Measurements from ENCODE around the gene C19orf73.

The C19orf73 gene

GRCh38 chr19:49145573-49146407 is 26.8 kb upstream of the C19orf73 start:
- peak overlapping the region; percentile 50 for H3K4me3 ChIP-seq (ENCODE audit: low read length)
- no peaks in the 10 kb centered on the region for H3K36me3 ChIP-seq (ENCODE audit: insufficient read depth, low read length)
- H3K9me3 ChIP-seq (replicated peaks; ENCODE audit: low read length), result no peaks in the 10 kb centered on the region
- H3K9ac ChIP-seq (ENCODE audit: low read depth, low read length), result no peak overlapping the region
- peak overlapping the region; percentile 63 for H3K4me2 ChIP-seq (ENCODE audit: low read length)
- H3K4me1 ChIP-seq (ENCODE audit: control insufficient read depth, insufficient read depth, low read length), result peaks cover 23% of the 10 kb centered on the region
- H3K27me3 ChIP-seq (ENCODE audit: control insufficient read depth, insufficient read depth, low read length), result no peaks in the 10 kb centered on the region

GRCh38 chr19:49142866-49143335 is 24.0 kb upstream of the C19orf73 start:
- Histone ChIP-seq H3K9me3 (replicated peaks; ENCODE audit: low read length) (no peaks in the 10 kb centered on the region), H3K36me3 (ENCODE audit: insufficient read depth, low read length) (no peaks in the 10 kb centered on the region), H3K4me2 (ENCODE audit: low read length) (peak overlapping the region; percentile 89), H3K4me3 (ENCODE audit: low read length) (peak overlapping the region; percentile 75), H3K9ac (ENCODE audit: low read depth, low read length) (peak overlapping the region; percentile 56), H3K27me3 (ENCODE audit: control insufficient read depth, insufficient read depth, low read length) (no peaks in the 10 kb centered on the region), H3K4me1 (ENCODE audit: control insufficient read depth, insufficient read depth, low read length) (peaks cover 11% of the 10 kb centered on the region)

GRCh38 chr19:49141352-49141751 is 22.4 kb upstream of the C19orf73 start:
- no peaks in the 10 kb centered on the region for H3K36me3 ChIP-seq (ENCODE audit: insufficient read depth, low read length)
- no peak overlapping the region for H3K4me3 ChIP-seq (ENCODE audit: low read length)
- peaks cover 16% of the 10 kb centered on the region for H3K4me1 ChIP-seq (ENCODE audit: control insufficient read depth, insufficient read depth, low read length)
- H3K4me2 ChIP-seq (ENCODE audit: low read length), result no peak overlapping the region
- H3K9me3 ChIP-seq (replicated peaks; ENCODE audit: low read length), result no peaks in the 10 kb centered on the region
- no peak overlapping the region for H3K9ac ChIP-seq (ENCODE audit: low read depth, low read length)
- no peaks in the 10 kb centered on the region for H3K27me3 ChIP-seq (ENCODE audit: control insufficient read depth, insufficient read depth, low read length)

- H3K4me2 ChIP-seq (ENCODE audit: low read length), result no peak overlapping the region
- no peaks in the 10 kb centered on the region for H3K9me3 ChIP-seq (replicated peaks; ENCODE audit: low read length)
- no peak overlapping the region for H3K9ac ChIP-seq (ENCODE audit: low read depth, low read length)
- peaks cover 14% of the 10 kb centered on the region for H3K4me1 ChIP-seq (ENCODE audit: control insufficient read depth, insufficient read depth, low read length)
- no peak overlapping the region for H3K4me3 ChIP-seq (ENCODE audit: low read length)
- no peaks in the 10 kb centered on the region for H3K36me3 ChIP-seq (ENCODE audit: insufficient read depth, low read length)
- no peaks in the 10 kb centered on the region for H3K27me3 ChIP-seq (ENCODE audit: control insufficient read depth, insufficient read depth, low read length)
Observed at GRCh38 chr19:49140951-49141350, 22.0 kb upstream of the C19orf73 start.

- no peak overlapping the region for H3K9ac ChIP-seq (ENCODE audit: low read depth, low read length)
- no peak overlapping the region for H3K4me3 ChIP-seq (ENCODE audit: low read length)
- H3K27me3 ChIP-seq (ENCODE audit: control insufficient read depth, insufficient read depth, low read length), result peaks cover 3% of the 10 kb centered on the region
- peaks cover 15% of the 10 kb centered on the region for H3K4me1 ChIP-seq (ENCODE audit: control insufficient read depth, insufficient read depth, low read length)
- peak overlapping the region; percentile 5 for H3K4me2 ChIP-seq (ENCODE audit: low read length)
- no peaks in the 10 kb centered on the region for H3K36me3 ChIP-seq (ENCODE audit: insufficient read depth, low read length)
- no peaks in the 10 kb centered on the region for H3K9me3 ChIP-seq (replicated peaks; ENCODE audit: low read length)
Observed at GRCh38 chr19:49136771-49137171, 17.8 kb upstream of the C19orf73 start.

GRCh38 chr19:49135686-49136085 is 16.7 kb upstream of the C19orf73 start:
- no peak overlapping the region for H3K4me2 ChIP-seq (ENCODE audit: low read length)
- H3K9ac ChIP-seq (ENCODE audit: low read depth, low read length), result no peak overlapping the region
- no peak overlapping the region for H3K4me3 ChIP-seq (ENCODE audit: low read length)

GRCh38 chr19:49133621-49134454 is 14.9 kb upstream of the C19orf73 start:
- no peaks in the 10 kb centered on the region for H3K9me3 ChIP-seq (replicated peaks; ENCODE audit: low read length)
- H3K36me3 ChIP-seq (ENCODE audit: insufficient read depth, low read length), result no peaks in the 10 kb centered on the region
- peak overlapping the region; percentile 20 for H3K4me2 ChIP-seq (ENCODE audit: low read length)
- H3K4me1 ChIP-seq (ENCODE audit: control insufficient read depth, insufficient read depth, low read length), result peaks cover 15% of the 10 kb centered on the region
- peaks cover 14% of the 10 kb centered on the region for H3K27me3 ChIP-seq (ENCODE audit: control insufficient read depth, insufficient read depth, low read length)
- H3K4me3 ChIP-seq (ENCODE audit: low read length), result no peak overlapping the region
- no peak overlapping the region for H3K9ac ChIP-seq (ENCODE audit: low read depth, low read length)

More at GRCh38 chr19:49135686-49136085, 16.7 kb upstream of the C19orf73 start:
- Histone ChIP-seq H3K36me3 (ENCODE audit: insufficient read depth, low read length) (no peaks in the 10 kb centered on the region), H3K4me1 (ENCODE audit: control insufficient read depth, insufficient read depth, low read length) (peaks cover 15% of the 10 kb centered on the region), H3K9me3 (replicated peaks; ENCODE audit: low read length) (no peaks in the 10 kb centered on the region), H3K27me3 (ENCODE audit: control insufficient read depth, insufficient read depth, low read length) (peaks cover 3% of the 10 kb centered on the region)

- H3K9ac ChIP-seq (ENCODE audit: low read depth, low read length), result no peak overlapping the region
- H3K27me3 ChIP-seq (ENCODE audit: control insufficient read depth, insufficient read depth, low read length), result peaks cover 14% of the 10 kb centered on the region
Observed at GRCh38 chr19:49132974-49133609, 14.1 kb upstream of the C19orf73 start.

GRCh38 chr19:49130325-49130724 is 11.4 kb upstream of the C19orf73 start:
- no peaks in the 10 kb centered on the region for H3K9me3 ChIP-seq (replicated peaks; ENCODE audit: low read length)
- no peak overlapping the region for H3K4me2 ChIP-seq (ENCODE audit: low read length)
- H3K27me3 ChIP-seq (ENCODE audit: control insufficient read depth, insufficient read depth, low read length), result peaks cover 14% of the 10 kb centered on the region
- H3K4me1 ChIP-seq (ENCODE audit: control insufficient read depth, insufficient read depth, low read length), result peaks cover 17% of the 10 kb centered on the region
- no peak overlapping the region for H3K4me3 ChIP-seq (ENCODE audit: low read length)
- no peaks in the 10 kb centered on the region for H3K36me3 ChIP-seq (ENCODE audit: insufficient read depth, low read length)
- H3K9ac ChIP-seq (ENCODE audit: low read depth, low read length), result no peak overlapping the region

More at GRCh38 chr19:49132974-49133609, 14.1 kb upstream of the C19orf73 start:
- Histone ChIP-seq H3K36me3 (ENCODE audit: insufficient read depth, low read length) (no peaks in the 10 kb centered on the region), H3K4me2 (ENCODE audit: low read length) (peak overlapping the region; percentile 20), H3K4me3 (ENCODE audit: low read length) (no peak overlapping the region), H3K9me3 (replicated peaks; ENCODE audit: low read length) (no peaks in the 10 kb centered on the region), H3K4me1 (ENCODE audit: control insufficient read depth, insufficient read depth, low read length) (peaks cover 20% of the 10 kb centered on the region)

GRCh38 chr19:49129238-49129583 is 10.3 kb upstream of the C19orf73 start:
- Histone ChIP-seq H3K9me3 (replicated peaks; ENCODE audit: low read length) (no peaks in the 10 kb centered on the region), H3K36me3 (ENCODE audit: insufficient read depth, low read length) (no peaks in the 10 kb centered on the region), H3K27me3 (ENCODE audit: control insufficient read depth, insufficient read depth, low read length) (peaks cover 18% of the 10 kb centered on the region), H3K4me3 (ENCODE audit: low read length) (no peak overlapping the region), H3K4me2 (ENCODE audit: low read length) (no peak overlapping the region), H3K4me1 (ENCODE audit: control insufficient read depth, insufficient read depth, low read length) (peaks cover 17% of the 10 kb centered on the region), H3K9ac (ENCODE audit: low read depth, low read length) (no peak overlapping the region)

GRCh38 chr19:49128545-49129237 is 9.7 kb upstream of the C19orf73 start:
- no peaks in the 10 kb centered on the region for H3K36me3 ChIP-seq (ENCODE audit: insufficient read depth, low read length)
- H3K4me3 ChIP-seq (ENCODE audit: low read length), result no peak overlapping the region
- peak overlapping the region; percentile 82 for H3K4me2 ChIP-seq (ENCODE audit: low read length)
- peaks cover 18% of the 10 kb centered on the region for H3K27me3 ChIP-seq (ENCODE audit: control insufficient read depth, insufficient read depth, low read length)
- H3K9me3 ChIP-seq (replicated peaks; ENCODE audit: low read length), result no peaks in the 10 kb centered on the region
- H3K4me1 ChIP-seq (ENCODE audit: control insufficient read depth, insufficient read depth, low read length), result peaks cover 14% of the 10 kb centered on the region
- no peak overlapping the region for H3K9ac ChIP-seq (ENCODE audit: low read depth, low read length)

Measured in skeletal muscle satellite cell (primary cell).